Endothelial cell of umbilical vein (primary cell): ENCODE data around the gene C5. TPM values are rescaled to one million over a fixed set of nuclear protein-coding genes. Genes with fewer than 3 reads are reported as not detected.

Source experiments
- BruUV-seq: library from RNA; stranded (reverse); fragments of 400-500 nt; replicated peaks from 2 replicates; lab custom pipeline; 2021; lab: Mats Ljungman, UMichigan
- CTCF ChIA-PET: fragments of 300-600, 350-600 bp; sonication (Branson Sonifier 250); formaldehyde crosslinking; loops from one replicate; lab custom pipeline; 2021; ENCODE audit warnings: antibody characterized with exemption, inconsistent platforms; lab: Charles Lee
- POLR2A ChIA-PET: fragments of 300-600, 350-600 bp; sonication (Branson Sonifier 250); formaldehyde crosslinking; loops from one replicate; lab custom pipeline; 2021; ENCODE audit warnings: antibody characterized with exemption, inconsistent platforms; lab: Charles Lee
- DNase-seq: peaks from one replicate; pipeline ENCODE4 v3.0.0-alpha.2; 2011; ENCODE audit warnings: low read depth, low spot score
- FAIRE-seq: peaks from 2 replicates; lab custom pipeline; 2011; peaks lifted over from hg19 to GRCh38; lab: Jason Lieb, UNC
- H2AFZ ChIP-seq: 2 replicates; pipeline ENCODE4 v1.6.0; 2012; ENCODE audit warnings: low read depth, low read length, control low read depth, inconsistent platforms
- H3K27ac ChIP-seq: 2 replicates; pipeline ENCODE4 v1.5.1; 2011; ENCODE audit warnings: low read depth, mild to moderate bottlenecking, control low read depth, low read length, moderate library complexity; ENCODE audit not compliant: insufficient read depth
- H3K27me3 ChIP-seq, 2 experiments: 2 replicates each; pipeline versions ENCODE4 v1.6.0 to v1.6.1; 2011; ENCODE audit warnings: low read length in 2 of 2, mixed read lengths in 1 of 2; ENCODE audit not compliant: control insufficient read depth in 2 of 2, insufficient read depth in 2 of 2
- H3K36me3 ChIP-seq, 2 experiments: 2 replicates in 1 of 2; 3 replicates in 1 of 2; pipeline ENCODE4 v1.5.1; 2011; ENCODE audit warnings: low read length in 2 of 2, mild to moderate bottlenecking in 1 of 2, moderate library complexity in 1 of 2; ENCODE audit not compliant: control insufficient read depth in 2 of 2, insufficient read depth in 2 of 2; ENCODE audit errors: extremely low read depth in 1 of 2
- H3K4me1 ChIP-seq: 3 replicates; pipeline ENCODE4 v1.5.1; 2011; ENCODE audit warnings: mild to moderate bottlenecking, low read length; ENCODE audit not compliant: control insufficient read depth, insufficient read depth; ENCODE audit errors: extremely low read depth
- H3K4me2 ChIP-seq: 2 replicates; pipeline ENCODE4 v1.6.1; 2011; ENCODE audit warnings: low read length, control low read depth, mixed read lengths; ENCODE audit not compliant: insufficient read depth
- H3K4me3 ChIP-seq, 3 experiments: fragments of 200-600 bp in 1 of 3; sonication (generic), shearing (Covaris generic) in 1 of 3; replicated peaks in 1 of 3; 2 replicates each; pipeline ENCODE4 v1.5.1; 2011 to 2016; ENCODE audit warnings: control low read depth in 3 of 3, low read length in 3 of 3, mild to moderate bottlenecking in 2 of 3, inconsistent platforms in 1 of 3, low read depth in 1 of 3, moderate library complexity in 1 of 3; ENCODE audit not compliant: insufficient read depth in 1 of 3
- H3K79me2 ChIP-seq: 2 replicates; pipeline ENCODE4 v1.6.0; 2012; ENCODE audit warnings: low read length, inconsistent platforms; ENCODE audit not compliant: control insufficient read depth, insufficient read depth
- H3K9ac ChIP-seq: replicated peaks from 2 replicates; pipeline ENCODE3; 2011; ENCODE audit warnings: low read length, control low read depth; ENCODE audit not compliant: insufficient read depth; ENCODE audit errors: extremely low read depth
- H3K9me1 ChIP-seq: replicated peaks from 3 replicates; pipeline ENCODE4 v1.6.0; 2011; ENCODE audit warnings: mild to moderate bottlenecking, low read length; ENCODE audit not compliant: control insufficient read depth, insufficient read depth; ENCODE audit errors: extremely low read depth
- H3K9me3 ChIP-seq: replicated peaks from 2 replicates; pipeline ENCODE4 v1.5.1; 2012; ENCODE audit warnings: low read length, inconsistent platforms; ENCODE audit not compliant: control insufficient read depth, insufficient read depth
- H4K20me1 ChIP-seq: replicated peaks from 2 replicates; pipeline ENCODE3; 2011; ENCODE audit warnings: mild to moderate bottlenecking, low read length; ENCODE audit not compliant: control insufficient read depth, insufficient read depth; ENCODE audit errors: extremely low read depth
- EZH2 ChIP-seq: IDR thresholded peaks from 2 replicates; pipeline ENCODE4 v1.6.1; 2012; ENCODE audit warnings: borderline replicate concordance, low read depth, mild to moderate bottlenecking, moderate library complexity, low read length, inconsistent platforms; ENCODE audit not compliant: severe bottlenecking
- FOS ChIP-seq: IDR thresholded peaks from 2 replicates; pipeline ENCODE4 v1.6.1; 2011; ENCODE audit warnings: mild to moderate bottlenecking, low read length, moderate library complexity, borderline replicate concordance; ENCODE audit not compliant: insufficient read depth
- GATA2 ChIP-seq: IDR thresholded peaks from 2 replicates; pipeline ENCODE4 v1.7.0; 2011; ENCODE audit warnings: low read depth, mild to moderate bottlenecking, moderate library complexity, mixed read lengths, low read length; ENCODE audit not compliant: insufficient read length, insufficient read depth
- JUN ChIP-seq: IDR thresholded peaks from 2 replicates; pipeline ENCODE4 v1.6.1; 2011; ENCODE audit warnings: borderline replicate concordance, low read depth; ENCODE audit not compliant: insufficient read length, insufficient read depth
- MYC ChIP-seq: IDR thresholded peaks from one replicate; pipeline ENCODE4 v1.6.1; 2011; ENCODE audit warnings: mild to moderate bottlenecking, low read depth, low read length
- POLR2A ChIP-seq: IDR thresholded peaks from 2 replicates; pipeline ENCODE4 v1.6.1; 2012; ENCODE audit warnings: low read depth, mild to moderate bottlenecking, control low read depth, low read length
- POLR2AphosphoS5 ChIP-seq: IDR thresholded peaks from 2 replicates; pipeline ENCODE4 v1.6.1; 2012; ENCODE audit warnings: low read depth, mild to moderate bottlenecking, control low read depth, low read length, moderate library complexity; ENCODE audit not compliant: insufficient read depth
- dilution Hi-C: fragments of 300-500 bp; cut with MboI; formaldehyde crosslinking; loops from one replicate; pipeline ENCODE4 v1.15.0; 2019; ENCODE audit warnings: low sequenced_read_pairs; ENCODE audit not compliant: extremely low pct_ligation_motif_present
- intact Hi-C: fragments of 100-400 bp; cut with micrococcal nuclease; formaldehyde crosslinking; loops from one replicate; pipeline ENCODE4 v1.10.0; 2022
- polyA plus RNA-seq, 4 experiments: library from polyadenylated mRNA; depleted of rRNA in 3 of 4; stranded (reverse) in 3 of 4; unstranded in 1 of 4; fragments of >200 nt; gene quantifications; 2 replicates each; pipeline versions ENCODE4 v1.2.1 to v1.2.3, GENCODE V29; 2011 to 2012; ENCODE audit warnings: missing spikeins in 1 of 4
- total RNA-seq: library from RNA; stranded (reverse); gene quantifications from 2 replicates; pipeline ENCODE4 v1.2.3, GENCODE V29; 2021
- TF ChIP-seq, protein P1 (sequence below): IDR thresholded peaks from 2 replicates; pipeline ENCODE4 v1.6.1; 2011; ENCODE audit not compliant: insufficient read depth, insufficient read length
- TF ChIP-seq, protein P2 (sequence below), 2 donors: IDR thresholded peaks; 1 replicate in 1 of 2; 2 replicates in 1 of 2; pipeline ENCODE4 v1.5.1; 2011; ENCODE audit warnings: low read length in 2 of 2, mild to moderate bottlenecking in 2 of 2, moderate library complexity in 2 of 2, control low read depth in 1 of 2, inconsistent platforms in 1 of 2, low read depth in 1 of 2; ENCODE audit not compliant: insufficient read depth in 1 of 2; ENCODE audit errors: extremely low read depth in 1 of 2

Gene C5
- total and polyA plus RNA-seq, 2 donors (not counting 3 experiments of a cell fraction or from before 2014, with no cell fraction given), result 0.79 to 1.6 TPM

DNA sequence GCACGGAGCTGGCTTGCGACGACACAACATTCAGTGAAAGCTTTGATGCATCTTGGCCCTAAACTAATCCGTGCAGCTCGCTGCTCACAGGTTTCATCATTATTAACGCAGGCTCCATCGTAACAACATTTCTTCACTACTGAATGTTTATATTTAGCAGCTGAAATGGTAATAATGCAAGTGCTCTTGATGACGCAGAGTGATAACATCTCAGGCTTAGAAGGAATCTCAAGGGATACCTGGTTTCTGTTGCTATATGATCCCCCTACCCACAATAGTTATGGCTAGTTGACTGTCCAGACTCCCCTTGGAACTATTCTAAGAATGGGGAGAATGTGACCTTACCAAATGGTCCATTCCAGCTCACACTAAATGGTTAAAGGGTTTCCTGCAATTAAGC lies 36.2 kb downstream of the C5 start:
- Histone ChIP-seq H3K36me3 (no peaks in the 10 kb centered on the region), H4K20me1 (no peaks in the 10 kb centered on the region), H3K9ac (no peak overlapping the region), H3K4me1 (no peaks in the 10 kb centered on the region), H2AFZ (no peak overlapping the region), H3K9me3 (no peaks in the 10 kb centered on the region), H3K27ac (no peak overlapping the region), H3K79me2 (no peaks in the 10 kb centered on the region), H3K4me3 (no peak overlapping the region), H3K4me2 (no peak overlapping the region), H3K9me1 (no peaks in the 10 kb centered on the region), H3K27me3 (no peaks in the 10 kb centered on the region)
- intact Hi-C loops, result no loop called here
- BruUV-seq, result no TSS peak
- ChIA-PET POLR2A (no interaction called here), CTCF (interaction anchor here (0.8 to 1.4 kb wide), 2 partner anchors 9 to 48 kb away, joined by 3 read pairs; no protein-coding TSS in a partner anchor)
- dilution Hi-C loops, result no loop called here
- FAIRE-seq, result no peak
- DNase-seq, result no peak
- TF ChIP-seq MYC, result no peak
- TF ChIP-seq, protein P1, sequence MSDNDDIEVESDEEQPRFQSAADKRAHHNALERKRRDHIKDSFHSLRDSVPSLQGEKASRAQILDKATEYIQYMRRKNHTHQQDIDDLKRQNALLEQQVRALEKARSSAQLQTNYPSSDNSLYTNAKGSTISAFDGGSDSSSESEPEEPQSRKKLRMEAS, result no peak
- no peak for TF ChIP-seq POLR2A
- TF ChIP-seq EZH2, result no peak
- TF ChIP-seq FOS, result no peak
- TF ChIP-seq, protein P2, sequence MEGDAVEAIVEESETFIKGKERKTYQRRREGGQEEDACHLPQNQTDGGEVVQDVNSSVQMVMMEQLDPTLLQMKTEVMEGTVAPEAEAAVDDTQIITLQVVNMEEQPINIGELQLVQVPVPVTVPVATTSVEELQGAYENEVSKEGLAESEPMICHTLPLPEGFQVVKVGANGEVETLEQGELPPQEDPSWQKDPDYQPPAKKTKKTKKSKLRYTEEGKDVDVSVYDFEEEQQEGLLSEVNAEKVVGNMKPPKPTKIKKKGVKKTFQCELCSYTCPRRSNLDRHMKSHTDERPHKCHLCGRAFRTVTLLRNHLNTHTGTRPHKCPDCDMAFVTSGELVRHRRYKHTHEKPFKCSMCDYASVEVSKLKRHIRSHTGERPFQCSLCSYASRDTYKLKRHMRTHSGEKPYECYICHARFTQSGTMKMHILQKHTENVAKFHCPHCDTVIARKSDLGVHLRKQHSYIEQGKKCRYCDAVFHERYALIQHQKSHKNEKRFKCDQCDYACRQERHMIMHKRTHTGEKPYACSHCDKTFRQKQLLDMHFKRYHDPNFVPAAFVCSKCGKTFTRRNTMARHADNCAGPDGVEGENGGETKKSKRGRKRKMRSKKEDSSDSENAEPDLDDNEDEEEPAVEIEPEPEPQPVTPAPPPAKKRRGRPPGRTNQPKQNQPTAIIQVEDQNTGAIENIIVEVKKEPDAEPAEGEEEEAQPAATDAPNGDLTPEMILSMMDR (IDR thresholded peaks at IDR 0.05; ENCODE audit: extremely low read depth in 1 of 2, insufficient read depth in 1 of 2, low read depth in 1 of 2, low read length in 2 of 2), result no peak
- no peak for TF ChIP-seq POLR2AphosphoS5
- no peak for TF ChIP-seq JUN
- TF ChIP-seq GATA2, result no peak
